HG03159 (cell line): ENCODE results near the gene PPP3CB.
"Not testable (repeated sequence)": the region's sequence is repeated elsewhere in the genome, so short reads cannot be mapped to it uniquely, and the experiment has no call there.

Experiments used
- ATAC-seq: cut with Tn5 transposase; IDR thresholded peaks from one replicate; pipeline ENCODE4 v1.9.1; 2021; ENCODE audit warnings: mild to moderate bottlenecking, moderate library complexity; ENCODE audit not compliant: unreplicated experiment

Gene PPP3CB

GRCh38 chr10:73416571-73416970 lies 79.3 kb downstream of the PPP3CB start:
- ATAC-seq: no peak

DNA sequence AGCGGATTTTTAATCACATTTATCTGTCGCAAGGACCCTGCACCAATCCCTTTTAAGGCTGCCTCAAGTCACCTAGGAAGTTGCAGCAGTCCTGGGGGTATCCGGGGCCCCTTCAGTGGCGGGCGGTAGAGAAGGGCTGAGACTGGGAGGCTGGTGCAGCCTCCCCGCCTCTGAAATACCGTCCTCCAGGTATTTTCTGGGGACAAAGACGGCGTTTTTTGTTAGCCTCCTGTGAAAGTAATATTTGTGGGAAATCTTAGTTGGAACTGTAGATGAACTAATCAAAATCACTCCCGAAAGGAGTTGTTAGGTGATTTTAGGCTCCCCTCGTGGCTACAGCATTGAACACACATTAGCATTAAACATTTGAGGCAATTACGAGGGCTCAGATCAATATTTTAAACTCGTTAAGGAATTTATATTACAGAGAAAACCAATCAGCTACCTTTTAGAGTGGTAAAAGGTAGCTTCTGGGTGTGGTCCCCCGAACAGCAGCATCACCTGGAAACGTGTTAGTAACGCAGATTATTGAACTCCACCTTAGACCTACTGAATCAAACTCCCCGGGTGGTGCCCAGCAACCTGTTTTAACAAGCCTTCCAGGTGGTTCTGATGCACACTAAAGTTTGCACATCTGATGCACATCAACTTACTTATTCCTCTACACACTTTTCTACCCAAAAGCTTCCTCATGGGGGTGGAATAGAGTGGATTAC lies 81.4 kb downstream of the PPP3CB start:
- peak; percentile 27 for ATAC-seq

DNA sequence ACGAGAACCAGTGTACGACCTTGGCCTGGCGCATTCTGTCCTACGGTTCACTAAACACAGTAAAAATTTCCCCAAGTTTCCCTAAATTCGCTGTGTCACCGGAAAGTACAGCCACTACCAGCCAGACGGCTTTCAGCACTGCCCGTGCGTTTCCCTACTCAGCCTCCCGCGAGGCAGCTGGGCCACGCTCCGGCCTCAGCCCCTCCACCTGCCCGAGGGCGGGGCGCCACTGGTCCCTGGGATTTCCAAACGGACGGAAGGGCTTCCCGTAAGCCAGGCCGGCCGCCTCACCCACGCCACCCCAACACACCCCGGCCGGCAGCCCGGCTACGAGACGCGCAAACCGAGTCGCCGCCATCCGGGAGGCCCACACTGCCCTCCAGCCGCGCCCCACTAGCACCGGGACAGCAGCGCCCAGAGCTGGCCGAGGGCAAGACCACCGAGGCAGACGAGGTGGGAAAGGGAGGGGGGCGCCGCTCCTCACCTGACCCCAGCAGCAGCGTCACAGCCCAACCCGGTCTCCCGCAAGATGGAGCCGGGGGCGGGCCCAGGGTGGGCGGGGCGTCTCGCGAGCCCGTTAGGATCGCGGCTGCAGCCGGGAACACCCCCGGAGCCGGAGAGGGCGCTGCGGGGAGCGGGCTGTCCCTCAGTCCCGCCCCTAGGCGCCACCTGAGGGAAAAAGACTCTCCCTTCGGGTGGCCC lies 82.1 kb downstream of the PPP3CB start, which contains the start of gene ANXA7:
TSS of gene ANXA7 (minus strand) at position 531 of the 702 bp plus-strand sequence. CDS start 13,202 bp downstream, outside the sequence.
- peak; percentile 90 for ATAC-seq

DNA sequence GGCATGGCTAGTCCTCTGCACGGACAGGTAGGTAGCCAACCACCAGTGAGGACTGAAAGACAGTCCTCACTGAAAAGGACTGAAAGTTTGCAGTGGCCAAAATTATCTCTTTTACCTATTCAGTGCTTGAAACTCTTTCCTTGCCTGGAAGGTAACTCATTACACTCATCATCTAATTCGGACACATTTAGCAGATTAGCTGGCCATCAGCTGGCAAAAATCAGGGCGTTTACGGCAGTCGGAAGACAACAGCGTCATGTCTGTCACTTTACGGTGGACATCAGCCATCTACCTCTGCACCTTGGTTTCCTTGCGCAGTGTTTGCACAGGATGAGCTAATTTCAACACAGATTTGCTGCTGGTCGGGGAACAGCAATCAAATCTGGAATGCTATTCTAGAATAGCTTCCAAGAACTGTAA lies 82.7 kb downstream of the PPP3CB start:
- ATAC-seq: peak; percentile 29

DNA sequence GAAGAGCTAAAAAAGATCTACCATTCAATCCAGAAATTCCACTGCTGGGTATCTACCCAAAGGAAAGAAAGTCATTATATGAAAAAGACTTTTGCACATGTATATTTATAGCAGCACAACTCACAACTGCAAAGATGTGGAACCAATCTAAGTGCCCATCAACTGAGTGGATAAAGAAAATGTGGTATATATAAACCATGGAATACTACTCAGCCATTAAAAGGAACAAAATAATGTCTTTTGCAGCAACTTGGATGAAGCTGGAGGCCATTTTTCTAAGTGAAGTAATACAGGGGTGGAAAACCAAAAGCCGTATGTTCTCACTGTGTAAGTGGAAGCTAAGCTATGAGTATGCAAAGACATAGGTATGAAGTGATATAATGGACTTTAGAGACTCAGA lies 84.9 kb downstream of the PPP3CB start:
- ATAC-seq: no peak

- no peak for ATAC-seq
These were observed 86.8 kb downstream of the PPP3CB start for GRCh38 chr10:73408978-73409521.

- no peak for ATAC-seq
These were observed 87.8 kb downstream of the PPP3CB start for GRCh38 chr10:73408061-73408460.

DNA sequence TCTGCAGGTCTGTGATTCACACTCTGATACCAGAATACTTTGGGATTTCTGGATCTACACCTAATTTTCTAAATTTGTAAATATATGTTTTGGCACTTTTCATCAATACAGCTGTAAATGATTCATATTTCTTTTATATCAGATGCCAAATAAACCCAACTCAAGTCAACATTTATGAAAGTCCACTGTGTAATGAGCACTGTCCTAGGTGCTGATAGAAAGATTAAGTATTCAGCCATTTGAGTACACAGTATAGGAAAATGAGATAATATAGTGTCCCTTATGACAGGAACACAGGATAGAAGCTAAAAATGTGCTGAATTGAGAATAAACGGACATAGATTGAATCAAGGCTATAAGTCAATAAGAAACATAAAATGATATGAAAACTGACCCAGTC lies 88.3 kb downstream of the PPP3CB start:
- no peak for ATAC-seq

- ATAC-seq: no peak
These were observed 89.0 kb downstream of the PPP3CB start for GRCh38 chr10:73406846-73407245.

DNA sequence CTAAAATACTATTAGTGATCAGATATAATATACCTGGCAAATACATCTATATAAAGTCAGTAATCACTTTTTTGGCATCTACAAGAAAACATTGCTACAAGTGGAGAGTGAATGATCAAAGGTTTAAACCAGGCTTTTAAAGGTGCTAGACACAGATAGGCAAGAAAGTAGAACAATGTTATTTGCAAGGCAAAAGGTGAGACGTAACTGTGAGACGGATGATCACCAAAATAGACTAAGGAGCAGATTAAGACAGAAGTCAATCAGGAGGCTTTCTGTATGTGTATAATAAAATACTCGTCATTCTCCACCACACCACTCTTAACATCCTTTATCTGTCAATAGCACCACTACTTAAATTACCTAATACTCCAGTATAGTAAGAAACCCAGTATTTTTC lies 90.3 kb downstream of the PPP3CB start:
- no peak for ATAC-seq

DNA sequence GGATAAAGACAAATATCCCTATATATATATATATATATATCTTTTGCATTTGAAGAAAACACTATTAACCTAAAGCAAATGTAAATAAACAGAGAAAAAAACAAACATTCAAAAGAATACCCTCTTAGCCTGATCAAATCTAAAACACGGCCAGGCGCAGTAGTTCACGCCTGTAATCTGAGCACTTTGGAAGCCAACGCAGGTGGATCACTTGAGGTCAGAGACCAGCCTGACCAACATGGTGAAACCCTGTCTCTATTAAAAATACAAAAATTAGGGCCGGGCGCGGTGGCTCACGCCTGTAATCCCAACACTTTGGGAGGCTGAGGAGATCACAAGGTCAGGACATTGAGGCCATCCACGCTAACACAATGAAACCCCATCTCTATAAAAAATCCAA lies 91.1 kb downstream of the PPP3CB start:
- ATAC-seq: no peak

DNA sequence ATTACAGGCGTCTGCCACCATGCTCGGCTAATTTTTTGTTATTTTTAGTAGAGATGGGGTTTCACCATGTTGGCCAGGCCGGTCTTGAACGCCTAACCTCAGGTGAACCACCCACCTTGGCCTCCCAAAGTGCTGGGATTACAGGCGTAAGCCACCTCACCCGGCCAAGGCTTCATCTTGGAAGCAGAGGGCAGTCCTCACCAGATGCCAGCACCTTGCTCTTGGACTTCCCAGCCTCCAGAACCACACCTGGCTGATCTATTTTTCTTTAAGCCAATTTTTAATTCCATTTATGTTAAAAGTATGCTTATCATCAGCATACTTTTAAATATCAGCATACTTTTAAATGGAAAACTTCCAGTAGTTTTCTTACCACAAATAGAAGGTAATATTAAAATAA lies 94.2 kb downstream of the PPP3CB start:
- no peak for ATAC-seq

DNA sequence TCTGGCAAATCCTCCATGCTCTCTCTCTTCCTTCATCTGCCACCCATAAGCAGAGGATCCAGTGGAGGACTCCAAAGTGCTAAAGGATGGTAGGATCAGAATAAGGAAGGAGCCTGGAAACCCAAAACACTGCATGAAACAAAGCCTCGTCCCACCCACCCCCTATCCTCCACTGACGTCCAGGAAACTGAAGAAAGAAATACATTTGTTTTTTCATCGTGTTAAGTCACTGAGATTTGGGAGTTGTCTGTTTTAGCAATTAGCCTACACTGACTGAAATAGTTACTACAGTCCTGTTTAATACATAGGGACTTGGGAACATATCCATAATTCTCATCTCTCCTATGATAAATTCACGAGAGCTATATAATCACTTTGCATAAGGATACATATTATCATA lies 96.8 kb downstream of the PPP3CB start:
- ATAC-seq: no peak

- ATAC-seq: no peak
These were observed 97.8 kb downstream of the PPP3CB start for GRCh38 chr10:73398024-73398423.

DNA sequence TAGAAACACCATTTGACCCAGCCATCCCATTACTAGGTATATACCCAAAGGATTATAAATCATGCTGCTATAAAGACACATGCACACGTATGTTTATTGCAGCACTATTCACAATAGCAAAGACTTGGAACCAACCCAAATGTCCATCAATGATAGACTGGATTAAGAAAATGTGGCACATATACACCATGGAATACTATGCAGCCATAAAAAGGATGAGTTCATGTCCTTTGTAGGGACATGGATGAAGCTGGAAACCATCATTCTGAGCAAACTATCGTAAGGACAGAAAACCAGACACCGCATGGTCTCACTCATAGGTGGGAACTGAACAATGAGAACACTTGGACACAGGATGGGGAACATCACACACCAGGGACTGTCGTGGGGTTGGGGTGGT lies 101.5 kb downstream of the PPP3CB start:
- not testable (repeated sequence) for ATAC-seq

DNA sequence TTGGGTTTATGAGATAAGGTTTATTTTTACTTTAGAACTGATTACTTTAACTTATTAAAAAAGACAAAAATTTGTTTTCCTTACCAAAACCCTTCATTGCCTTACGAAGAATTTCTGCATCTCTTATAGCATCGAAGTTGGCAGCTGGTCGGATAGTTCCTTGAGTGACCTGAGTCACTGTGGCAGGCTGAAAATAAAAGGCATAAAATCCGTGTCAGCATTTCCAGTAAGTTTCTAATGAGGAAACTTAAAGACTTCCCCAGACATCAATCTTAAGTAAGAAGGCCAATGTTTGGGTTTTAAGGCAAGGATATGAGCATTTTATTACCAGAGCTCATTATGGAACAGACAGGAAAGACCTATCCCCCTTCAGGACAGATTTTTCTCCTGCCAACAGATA lies 107.6 kb downstream of the PPP3CB start:
- no peak for ATAC-seq

GRCh38 chr10:73386583-73386982 lies 109.2 kb downstream of the PPP3CB start:
- ATAC-seq: no peak
